Activated CD4-positive, alpha-beta memory T cell treated with anti-CD3 and anti-CD28 coated beads for 36 hours (primary cell): ENCODE measurements around the gene MYL2. TPM values are rescaled to one million over a fixed set of nuclear protein-coding genes. Genes with fewer than 3 reads are reported as not detected.

Experiments
- CTCF ChIA-PET: fragments of 350-600 bp; sonication (Branson Sonifier 250); formaldehyde crosslinking; loops from one replicate; lab custom pipeline; 2021; ENCODE audit warnings: antibody characterized with exemption, inconsistent platforms; lab: Charles Lee
- POLR2A ChIA-PET: fragments of 350-600 bp; sonication (Branson Sonifier 250); formaldehyde crosslinking; loops from one replicate; lab custom pipeline; 2021; ENCODE audit warnings: antibody characterized with exemption; lab: Charles Lee
- DNase-seq: peaks from one replicate; pipeline ENCODE4 v3.0.0-alpha.2; 2020
- H3K27ac Mint-ChIP-seq: one replicate; pipeline ENCODE4 v1.8.0; 2021; ENCODE audit warnings: mixed read lengths
- H3K27me3 Mint-ChIP-seq: one replicate; pipeline ENCODE4 v1.8.0; 2021; ENCODE audit warnings: mixed read lengths
- H3K36me3 Mint-ChIP-seq: one replicate; pipeline ENCODE4 v1.8.0; 2021; ENCODE audit warnings: mixed read lengths
- H3K4me1 Mint-ChIP-seq: one replicate; pipeline ENCODE4 v1.8.0; 2021; ENCODE audit warnings: low read depth, mixed read lengths
- H3K4me3 Mint-ChIP-seq: one replicate; pipeline ENCODE4 v1.8.0; 2021; ENCODE audit warnings: mild to moderate bottlenecking, mixed read lengths
- H3K9me3 Mint-ChIP-seq: one replicate; pipeline ENCODE4 v1.8.0; 2021; ENCODE audit warnings: mixed read lengths
- intact Hi-C: fragments of 100-400 bp; cut with micrococcal nuclease; formaldehyde crosslinking; loops from one replicate; pipeline ENCODE4 v1.15.1; 2023
- total RNA-seq, 2 experiments: library from RNA; stranded (reverse); gene quantifications; one replicate each; pipeline ENCODE4 v1.2.3, GENCODE V29; 2021

The MYL2 gene
- total RNA-seq, 2 experiments from 2014 or later: not detected

GRCh38 chr12:110927546-110927945 lies 7.2 kb upstream of the MYL2 start:
- Mint-ChIP-seq H3K27ac (no peak overlapping the region), H3K4me1 (no peaks in the 10 kb centered on the region), H3K27me3 (peaks cover 3% of the 10 kb centered on the region), H3K36me3 (no peaks in the 10 kb centered on the region), H3K4me3 (no peak overlapping the region), H3K9me3 (no peaks in the 10 kb centered on the region)
- intact Hi-C loops: no loop called here
- no peak for DNase-seq
- ChIA-PET POLR2A (no interaction called here), CTCF (no interaction called here)

DNA sequence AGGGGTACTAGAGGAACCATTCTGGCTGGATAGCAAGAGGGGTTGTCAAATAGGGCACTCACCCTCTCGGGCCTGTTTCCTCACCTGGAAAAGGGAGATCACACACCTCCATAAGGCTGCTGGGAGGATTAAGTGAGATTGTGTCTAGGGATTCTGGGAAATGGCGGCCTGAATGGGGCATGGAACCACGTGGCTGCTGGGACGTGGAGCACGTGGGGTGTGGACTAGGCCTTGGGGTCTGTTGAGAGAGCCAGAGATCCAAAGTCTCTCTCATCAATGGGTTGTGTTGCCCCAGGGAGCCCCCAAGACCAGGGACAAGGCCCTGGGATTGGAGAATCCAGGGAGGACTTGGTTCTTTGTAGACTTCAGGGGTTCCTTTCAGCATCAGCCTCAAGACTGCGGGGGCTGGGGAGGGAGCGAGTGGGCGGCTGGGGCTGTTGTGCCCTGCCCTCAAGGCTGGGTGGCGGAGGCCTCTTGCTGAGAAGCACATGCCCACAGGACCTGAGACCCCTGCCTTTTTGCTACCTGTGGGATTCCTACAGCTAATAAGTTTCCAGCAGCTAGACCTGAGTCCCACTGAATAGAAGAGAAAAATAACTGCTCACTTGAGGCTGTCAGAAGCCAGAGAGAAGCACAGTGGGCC lies 3.4 kb upstream of the MYL2 start:
- no peak for DNase-seq
- Mint-ChIP-seq H3K27ac (no peak overlapping the region), H3K4me1 (no peaks in the 10 kb centered on the region), H3K9me3 (no peaks in the 10 kb centered on the region), H3K27me3 (peaks cover 16% of the 10 kb centered on the region), H3K36me3 (no peaks in the 10 kb centered on the region), H3K4me3 (no peak overlapping the region)
- intact Hi-C loops: no loop called here
- ChIA-PET POLR2A (no interaction called here), CTCF (no interaction called here)

DNA sequence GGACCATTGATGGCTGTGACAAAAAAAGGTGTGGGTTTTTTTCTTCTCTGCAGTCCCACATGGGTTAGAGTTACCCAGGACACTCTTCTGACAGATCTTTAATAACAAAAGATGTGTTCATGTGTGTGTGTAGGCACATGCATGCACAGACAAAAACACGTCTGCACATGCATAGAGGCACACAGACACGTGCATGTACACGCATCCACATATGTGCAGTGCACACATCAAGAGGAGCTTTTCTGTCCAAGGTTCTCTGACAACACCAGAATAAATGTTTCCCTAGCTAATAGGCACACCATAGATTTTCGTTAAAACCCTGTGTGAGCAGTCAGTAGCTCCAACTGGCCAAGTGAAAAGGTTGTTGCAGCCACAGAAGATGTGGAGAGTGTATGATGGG lies 2.8 kb upstream of the MYL2 start:
- Mint-ChIP-seq H3K36me3 (no peaks in the 10 kb centered on the region), H3K4me1 (no peaks in the 10 kb centered on the region), H3K9me3 (no peaks in the 10 kb centered on the region), H3K27ac (no peak overlapping the region), H3K27me3 (peaks cover 16% of the 10 kb centered on the region), H3K4me3 (no peak overlapping the region)
- intact Hi-C loops: no loop called here
- ChIA-PET POLR2A (no interaction called here), CTCF (no interaction called here)
- no peak for DNase-seq

DNA sequence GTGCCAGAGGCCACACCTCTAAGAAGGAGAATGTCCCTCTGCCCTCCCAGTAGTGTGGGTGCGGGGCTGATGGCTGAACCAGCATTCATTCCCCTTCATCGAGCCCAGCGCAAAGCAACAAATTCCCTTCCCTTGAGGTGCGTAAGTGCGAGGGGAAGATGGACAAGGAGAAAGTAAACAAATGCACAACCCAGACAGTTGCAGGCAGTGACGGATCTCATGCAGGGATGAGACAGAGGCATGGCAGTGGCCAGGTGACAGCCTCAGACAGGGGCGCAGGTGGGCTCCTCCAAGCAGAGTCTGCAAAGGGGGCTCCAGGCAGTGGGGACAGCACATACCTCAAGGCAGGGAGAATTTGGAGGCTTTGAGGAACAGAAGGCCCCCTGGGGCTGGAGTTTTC lies 2.3 kb upstream of the MYL2 start:
- DNase-seq: no peak
- ChIA-PET POLR2A (no interaction called here), CTCF (no interaction called here)
- Mint-ChIP-seq H3K4me3 (no peak overlapping the region), H3K27me3 (peaks cover 16% of the 10 kb centered on the region), H3K27ac (no peak overlapping the region), H3K4me1 (no peaks in the 10 kb centered on the region), H3K9me3 (no peaks in the 10 kb centered on the region), H3K36me3 (no peaks in the 10 kb centered on the region)
- intact Hi-C loops: no loop called here

DNA sequence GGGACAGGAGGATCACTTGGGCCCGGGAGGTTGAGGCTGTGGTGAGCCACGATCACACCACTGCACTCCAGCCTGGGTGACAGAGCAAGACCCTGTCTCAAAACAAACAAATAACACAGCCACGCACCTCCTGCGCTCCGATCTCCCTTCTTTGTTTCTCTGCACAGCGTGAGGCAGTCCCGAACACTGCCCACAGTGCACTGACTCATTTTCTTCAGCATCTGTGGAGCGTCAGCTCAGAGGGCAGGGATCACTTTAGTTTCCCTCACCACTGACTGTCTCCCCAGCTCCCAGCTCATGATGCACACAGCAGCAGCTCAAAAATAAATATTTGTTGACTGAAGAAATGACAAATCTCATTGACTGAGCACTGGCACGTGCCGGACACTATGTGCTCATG lies 883 bp upstream of the MYL2 start:
- peaks cover 17% of the 10 kb centered on the region for H3K27me3 Mint-ChIP-seq
- POLR2A ChIA-PET: no interaction called here
- H3K4me1 Mint-ChIP-seq: no peaks in the 10 kb centered on the region
- intact Hi-C loops: no loop called here
- DNase-seq: no peak
- H3K36me3 Mint-ChIP-seq: no peaks in the 10 kb centered on the region
- H3K27ac Mint-ChIP-seq: no peak overlapping the region
- H3K4me3 Mint-ChIP-seq: no peak overlapping the region
- no peaks in the 10 kb centered on the region for H3K9me3 Mint-ChIP-seq
- CTCF ChIA-PET: no interaction called here

- H3K27ac Mint-ChIP-seq: no peak overlapping the region
- no peaks in the 10 kb centered on the region for H3K9me3 Mint-ChIP-seq
- CTCF ChIA-PET: no interaction called here
- DNase-seq: no peak
- H3K36me3 Mint-ChIP-seq: no peaks in the 10 kb centered on the region
- peaks cover 19% of the 10 kb centered on the region for H3K27me3 Mint-ChIP-seq
- intact Hi-C loops: no loop called here
- no peaks in the 10 kb centered on the region for H3K4me1 Mint-ChIP-seq
- no peak overlapping the region for H3K4me3 Mint-ChIP-seq
- POLR2A ChIA-PET: no interaction called here
Measured at GRCh38 chr12:110919720-110920119, 659 bp downstream of the MYL2 start.

GRCh38 chr12:110917961-110918360 lies 2.4 kb downstream of the MYL2 start:
- POLR2A ChIA-PET: no interaction called here
- intact Hi-C loops: no loop called here
- Mint-ChIP-seq H3K4me1 (no peaks in the 10 kb centered on the region), H3K27me3 (peaks cover 18% of the 10 kb centered on the region), H3K27ac (no peak overlapping the region), H3K36me3 (no peaks in the 10 kb centered on the region), H3K9me3 (no peaks in the 10 kb centered on the region), H3K4me3 (no peak overlapping the region)
- DNase-seq: no peak
- CTCF ChIA-PET: no interaction called here

DNA sequence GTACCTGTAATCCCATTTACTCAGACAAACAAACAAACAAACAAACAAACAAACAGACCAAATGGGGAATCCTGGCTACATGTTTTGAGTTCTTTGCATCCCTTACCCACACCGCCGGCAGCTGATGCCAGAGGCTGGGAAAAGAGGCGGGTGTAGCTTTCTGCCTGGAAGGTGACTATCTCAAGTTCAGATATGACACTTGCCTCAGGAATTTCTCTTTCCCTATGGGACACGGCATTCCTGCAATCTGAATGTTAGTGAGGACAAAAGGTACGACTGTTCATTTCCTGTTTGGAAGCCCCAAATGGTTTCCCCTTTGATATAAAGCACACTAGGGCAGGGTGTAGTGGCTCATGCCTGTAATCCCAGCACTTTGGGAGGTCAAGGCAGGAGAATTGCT lies 2.9 kb downstream of the MYL2 start:
- intact Hi-C loops: no loop called here
- ChIA-PET CTCF (no interaction called here), POLR2A (no interaction called here)
- H3K36me3 Mint-ChIP-seq: no peaks in the 10 kb centered on the region
- no peak overlapping the region for H3K4me3 Mint-ChIP-seq
- H3K27me3 Mint-ChIP-seq: peaks cover 18% of the 10 kb centered on the region
- no peak overlapping the region for H3K27ac Mint-ChIP-seq
- no peaks in the 10 kb centered on the region for H3K4me1 Mint-ChIP-seq
- no peak for DNase-seq
- no peaks in the 10 kb centered on the region for H3K9me3 Mint-ChIP-seq

GRCh38 chr12:110916295-110916875 lies 4.0 kb downstream of the MYL2 start:
- DNase-seq: no peak
- Mint-ChIP-seq H3K27me3 (peaks cover 17% of the 10 kb centered on the region), H3K4me1 (no peaks in the 10 kb centered on the region), H3K9me3 (no peaks in the 10 kb centered on the region), H3K27ac (no peak overlapping the region), H3K36me3 (no peaks in the 10 kb centered on the region), H3K4me3 (no peak overlapping the region)
- ChIA-PET POLR2A (no interaction called here), CTCF (no interaction called here)
- intact Hi-C loops: no loop called here

DNA sequence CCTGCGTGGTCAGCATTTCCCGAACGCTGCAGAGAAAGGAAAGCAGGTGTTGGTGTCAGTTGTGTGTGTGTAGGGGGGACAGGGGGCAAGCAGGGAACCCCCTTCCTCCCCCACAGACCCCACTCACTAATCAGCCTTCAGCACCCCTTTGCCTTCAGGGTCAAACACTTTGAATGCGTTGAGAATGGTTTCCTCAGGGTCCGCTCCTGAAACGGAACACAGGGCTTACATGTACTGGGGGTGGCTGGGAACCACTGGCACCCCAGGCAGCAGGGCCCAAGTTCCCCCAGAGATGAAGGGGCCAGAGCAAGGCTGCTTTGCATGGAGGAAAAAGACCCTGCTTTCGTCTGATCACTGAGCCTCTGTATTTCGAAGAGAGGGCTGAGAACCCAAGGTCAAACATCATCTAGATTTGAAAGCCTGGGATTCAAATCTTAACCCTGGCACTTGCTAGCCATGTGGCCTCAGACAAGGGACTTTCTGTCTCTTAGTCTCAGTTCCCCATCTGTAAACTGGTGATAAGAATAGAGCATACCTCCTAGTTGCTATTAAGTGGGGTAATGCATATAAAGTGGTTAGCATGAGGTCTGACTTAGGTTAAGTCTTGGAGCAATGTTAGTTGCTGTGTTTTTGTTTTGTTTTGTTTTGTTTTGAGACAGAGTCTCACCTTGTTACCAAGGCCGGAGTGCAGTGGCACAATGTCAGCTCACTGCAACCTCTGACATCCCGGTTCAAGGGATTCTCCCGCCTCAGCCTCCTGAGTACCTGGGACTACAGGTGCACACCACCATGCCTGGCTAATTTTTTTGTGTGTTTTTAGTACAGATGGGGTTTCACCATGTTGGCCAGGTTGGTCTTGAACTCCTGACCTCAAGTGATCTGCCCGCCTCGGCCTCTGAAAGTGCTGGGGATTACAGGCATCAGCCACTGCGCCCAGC lies 7.0 kb downstream of the MYL2 start:
- DNase-seq: no peak
- POLR2A ChIA-PET: no interaction called here
- peaks cover 6% of the 10 kb centered on the region for H3K27me3 Mint-ChIP-seq
- no peaks in the 10 kb centered on the region for H3K36me3 Mint-ChIP-seq
- H3K4me1 Mint-ChIP-seq: no peaks in the 10 kb centered on the region
- no peak overlapping the region for H3K4me3 Mint-ChIP-seq
- intact Hi-C loops: no loop called here
- H3K9me3 Mint-ChIP-seq: no peaks in the 10 kb centered on the region
- no peak overlapping the region for H3K27ac Mint-ChIP-seq
- CTCF ChIA-PET: no interaction called here

DNA sequence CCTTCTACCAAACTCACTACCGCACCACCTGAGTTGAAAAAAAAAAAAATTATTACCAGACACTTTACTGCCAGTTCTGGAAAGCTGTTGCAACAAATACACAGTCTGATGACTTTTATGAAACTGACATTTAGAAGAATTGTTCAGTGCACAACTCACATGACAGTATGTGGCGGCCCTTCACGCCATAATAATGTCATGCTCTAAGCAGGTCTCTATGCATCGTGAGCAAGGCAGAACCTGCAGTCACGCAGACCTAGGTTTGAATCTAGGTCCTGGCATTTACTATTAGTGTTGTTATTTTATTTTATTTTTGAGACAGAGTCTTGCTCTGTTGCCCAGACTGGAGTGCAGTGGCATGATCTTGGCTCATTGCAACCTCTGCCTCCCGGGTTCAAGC lies 8.1 kb downstream of the MYL2 start:
- ChIA-PET POLR2A (no interaction called here), CTCF (interaction anchor here (0.6 to 2.5 kb wide), 2 partner anchors 18 to 25 kb away, joined by 3 to 6 read pairs; no protein-coding TSS in a partner anchor)
- Mint-ChIP-seq H3K4me3 (no peak overlapping the region), H3K4me1 (no peaks in the 10 kb centered on the region), H3K27ac (no peak overlapping the region), H3K9me3 (no peaks in the 10 kb centered on the region), H3K27me3 (peaks cover 6% of the 10 kb centered on the region), H3K36me3 (no peaks in the 10 kb centered on the region)
- intact Hi-C loops: no loop called here
- DNase-seq: no peak

DNA sequence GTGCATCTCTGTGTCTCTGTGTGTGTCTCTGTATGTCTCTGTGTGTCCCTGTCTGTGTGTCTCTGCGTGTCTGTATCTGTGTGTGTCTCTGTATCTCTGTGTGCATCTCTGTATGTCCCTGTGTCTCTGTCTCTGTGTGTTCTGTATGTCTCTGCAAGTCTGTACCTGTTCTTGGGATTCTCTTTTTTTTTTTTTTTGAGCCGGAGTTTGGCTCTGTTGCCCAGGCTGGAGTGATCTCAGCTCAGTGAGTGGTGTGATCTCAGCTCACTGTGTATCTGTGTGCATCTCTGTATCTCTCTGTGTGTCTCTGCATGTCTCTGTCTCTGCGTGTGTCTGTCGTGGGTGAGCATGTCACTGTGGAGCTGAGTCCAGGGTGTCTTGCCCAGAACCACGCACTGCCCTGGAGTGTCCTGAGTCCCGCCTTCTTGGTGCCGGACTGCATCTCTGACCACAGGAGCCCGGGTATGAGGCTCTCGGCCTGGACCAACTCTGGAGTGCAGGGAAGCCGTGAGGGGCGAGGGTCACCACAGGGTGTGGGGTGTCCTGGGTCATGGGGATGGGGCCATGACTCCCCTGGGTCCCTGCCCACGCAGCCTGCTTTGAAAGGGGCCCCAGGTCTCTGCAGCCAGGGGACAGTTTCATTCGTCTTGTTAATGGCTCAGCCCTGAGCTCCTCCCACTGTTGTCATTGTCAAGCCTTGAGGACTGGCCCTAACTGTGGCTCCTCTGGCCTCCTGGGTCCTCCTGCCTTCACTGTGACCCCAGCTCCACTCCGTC lies 11.8 kb downstream of the MYL2 start:
- no peaks in the 10 kb centered on the region for H3K36me3 Mint-ChIP-seq
- ChIA-PET POLR2A (no interaction called here), CTCF (interaction anchor here (0.6 to 1.1 kb wide), 2 partner anchors 12 to 1311 kb away, joined by 3 to 4 read pairs; no protein-coding TSS in a partner anchor)
- H3K27me3 Mint-ChIP-seq: peaks cover 3% of the 10 kb centered on the region
- H3K9me3 Mint-ChIP-seq: no peaks in the 10 kb centered on the region
- intact Hi-C loops: no loop called here
- H3K4me1 Mint-ChIP-seq: peaks cover 3% of the 10 kb centered on the region
- no peak overlapping the region for H3K27ac Mint-ChIP-seq
- no peak overlapping the region for H3K4me3 Mint-ChIP-seq
- DNase-seq: no peak
